HEK293T (cell line): ENCODE data around the gene WIPF3.

Experiments used
- ARNT ChIP-seq: fragments of 450-650 bp; IDR thresholded peaks from 2 replicates; pipeline ENCODE4 v1.6.1; 2017; ENCODE audit warnings: mild to moderate bottlenecking
- ELF4 ChIP-seq: fragments of 450-650 bp; IDR thresholded peaks from 2 replicates; pipeline ENCODE4 v1.6.1; 2017; ENCODE audit warnings: antibody characterized with exemption
- FOXA1 ChIP-seq: fragments of 450-650 bp; IDR thresholded peaks from 2 replicates; pipeline ENCODE4 v1.6.1; 2016; ENCODE audit warnings: mild to moderate bottlenecking
- FOXK2 ChIP-seq: fragments of 450-650 bp; IDR thresholded peaks from 2 replicates; pipeline ENCODE4 v1.6.1; 2016; ENCODE audit warnings: mild to moderate bottlenecking
- FOXM1 ChIP-seq: fragments of 450-650 bp; IDR thresholded peaks from 2 replicates; pipeline ENCODE4 v1.6.1; 2017; ENCODE audit warnings: mild to moderate bottlenecking, borderline replicate concordance
- LEF1 ChIP-seq: fragments of 450-650 bp; IDR thresholded peaks from 2 replicates; pipeline ENCODE4 v1.6.1; 2017; ENCODE audit warnings: mild to moderate bottlenecking, borderline replicate concordance
- NFRKB ChIP-seq: fragments of 450-650 bp; IDR thresholded peaks from 2 replicates; pipeline ENCODE4 v1.6.1; 2016; ENCODE audit warnings: mild to moderate bottlenecking, moderate library complexity
- PKNOX1 ChIP-seq: fragments of 450-650 bp; IDR thresholded peaks from 2 replicates; pipeline ENCODE4 v1.6.1; 2016
- SP1 ChIP-seq: fragments of 450-650 bp; IDR thresholded peaks from 2 replicates; pipeline ENCODE4 v1.6.1; 2017
- SUZ12 ChIP-seq: fragments of 450-650 bp; IDR thresholded peaks from 2 replicates; pipeline ENCODE4 v1.6.1; 2016; ENCODE audit warnings: mild to moderate bottlenecking
- ZNF384 ChIP-seq: fragments of 450-650 bp; IDR thresholded peaks from 2 replicates; pipeline ENCODE4 v1.6.1; 2016

DNA sequence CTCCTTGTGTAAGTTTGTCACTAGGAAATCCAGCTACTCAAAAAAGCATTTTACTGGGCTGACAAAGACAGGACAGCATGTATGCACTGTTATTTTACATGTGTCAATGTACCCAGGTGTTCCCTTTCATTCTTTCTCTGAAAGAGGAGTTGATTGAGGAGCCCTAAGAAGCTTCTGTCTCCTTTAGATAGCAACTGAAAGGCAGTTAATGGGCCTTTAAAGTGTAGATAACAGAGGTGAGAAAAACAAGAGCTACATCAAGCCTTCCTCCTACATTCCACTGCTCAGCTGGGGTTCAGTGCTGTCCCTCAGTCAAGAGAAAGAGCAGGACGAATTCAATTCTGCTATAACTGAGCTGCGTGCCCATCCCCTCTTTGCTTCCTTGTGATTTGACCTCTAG lies 12.8 kb upstream of the WIPF3 start:
- no peak for TF ChIP-seq FOXK2
- no peak for TF ChIP-seq SUZ12
- no peak for TF ChIP-seq ARNT
- no peak for TF ChIP-seq LEF1
- TF ChIP-seq PKNOX1, result no peak
- TF ChIP-seq ZNF384, result no peak
- no peak for TF ChIP-seq FOXM1
- no peak for TF ChIP-seq SP1
- no peak for TF ChIP-seq ELF4
- no peak for TF ChIP-seq NFRKB
- no peak for TF ChIP-seq FOXA1
